ENCODE data around the gene EPS15. TPM values are rescaled to one million over a fixed set of nuclear protein-coding genes. Genes with fewer than 3 reads are reported as not detected.

EPS15 gene
- total and polyA plus RNA-seq, 2 of the 8 experiments (the other 6 are each of a cell fraction or from before 2014, with no cell fraction given): 15.9 to 57.2 TPM

- TF ChIP-seq, protein P1, sequence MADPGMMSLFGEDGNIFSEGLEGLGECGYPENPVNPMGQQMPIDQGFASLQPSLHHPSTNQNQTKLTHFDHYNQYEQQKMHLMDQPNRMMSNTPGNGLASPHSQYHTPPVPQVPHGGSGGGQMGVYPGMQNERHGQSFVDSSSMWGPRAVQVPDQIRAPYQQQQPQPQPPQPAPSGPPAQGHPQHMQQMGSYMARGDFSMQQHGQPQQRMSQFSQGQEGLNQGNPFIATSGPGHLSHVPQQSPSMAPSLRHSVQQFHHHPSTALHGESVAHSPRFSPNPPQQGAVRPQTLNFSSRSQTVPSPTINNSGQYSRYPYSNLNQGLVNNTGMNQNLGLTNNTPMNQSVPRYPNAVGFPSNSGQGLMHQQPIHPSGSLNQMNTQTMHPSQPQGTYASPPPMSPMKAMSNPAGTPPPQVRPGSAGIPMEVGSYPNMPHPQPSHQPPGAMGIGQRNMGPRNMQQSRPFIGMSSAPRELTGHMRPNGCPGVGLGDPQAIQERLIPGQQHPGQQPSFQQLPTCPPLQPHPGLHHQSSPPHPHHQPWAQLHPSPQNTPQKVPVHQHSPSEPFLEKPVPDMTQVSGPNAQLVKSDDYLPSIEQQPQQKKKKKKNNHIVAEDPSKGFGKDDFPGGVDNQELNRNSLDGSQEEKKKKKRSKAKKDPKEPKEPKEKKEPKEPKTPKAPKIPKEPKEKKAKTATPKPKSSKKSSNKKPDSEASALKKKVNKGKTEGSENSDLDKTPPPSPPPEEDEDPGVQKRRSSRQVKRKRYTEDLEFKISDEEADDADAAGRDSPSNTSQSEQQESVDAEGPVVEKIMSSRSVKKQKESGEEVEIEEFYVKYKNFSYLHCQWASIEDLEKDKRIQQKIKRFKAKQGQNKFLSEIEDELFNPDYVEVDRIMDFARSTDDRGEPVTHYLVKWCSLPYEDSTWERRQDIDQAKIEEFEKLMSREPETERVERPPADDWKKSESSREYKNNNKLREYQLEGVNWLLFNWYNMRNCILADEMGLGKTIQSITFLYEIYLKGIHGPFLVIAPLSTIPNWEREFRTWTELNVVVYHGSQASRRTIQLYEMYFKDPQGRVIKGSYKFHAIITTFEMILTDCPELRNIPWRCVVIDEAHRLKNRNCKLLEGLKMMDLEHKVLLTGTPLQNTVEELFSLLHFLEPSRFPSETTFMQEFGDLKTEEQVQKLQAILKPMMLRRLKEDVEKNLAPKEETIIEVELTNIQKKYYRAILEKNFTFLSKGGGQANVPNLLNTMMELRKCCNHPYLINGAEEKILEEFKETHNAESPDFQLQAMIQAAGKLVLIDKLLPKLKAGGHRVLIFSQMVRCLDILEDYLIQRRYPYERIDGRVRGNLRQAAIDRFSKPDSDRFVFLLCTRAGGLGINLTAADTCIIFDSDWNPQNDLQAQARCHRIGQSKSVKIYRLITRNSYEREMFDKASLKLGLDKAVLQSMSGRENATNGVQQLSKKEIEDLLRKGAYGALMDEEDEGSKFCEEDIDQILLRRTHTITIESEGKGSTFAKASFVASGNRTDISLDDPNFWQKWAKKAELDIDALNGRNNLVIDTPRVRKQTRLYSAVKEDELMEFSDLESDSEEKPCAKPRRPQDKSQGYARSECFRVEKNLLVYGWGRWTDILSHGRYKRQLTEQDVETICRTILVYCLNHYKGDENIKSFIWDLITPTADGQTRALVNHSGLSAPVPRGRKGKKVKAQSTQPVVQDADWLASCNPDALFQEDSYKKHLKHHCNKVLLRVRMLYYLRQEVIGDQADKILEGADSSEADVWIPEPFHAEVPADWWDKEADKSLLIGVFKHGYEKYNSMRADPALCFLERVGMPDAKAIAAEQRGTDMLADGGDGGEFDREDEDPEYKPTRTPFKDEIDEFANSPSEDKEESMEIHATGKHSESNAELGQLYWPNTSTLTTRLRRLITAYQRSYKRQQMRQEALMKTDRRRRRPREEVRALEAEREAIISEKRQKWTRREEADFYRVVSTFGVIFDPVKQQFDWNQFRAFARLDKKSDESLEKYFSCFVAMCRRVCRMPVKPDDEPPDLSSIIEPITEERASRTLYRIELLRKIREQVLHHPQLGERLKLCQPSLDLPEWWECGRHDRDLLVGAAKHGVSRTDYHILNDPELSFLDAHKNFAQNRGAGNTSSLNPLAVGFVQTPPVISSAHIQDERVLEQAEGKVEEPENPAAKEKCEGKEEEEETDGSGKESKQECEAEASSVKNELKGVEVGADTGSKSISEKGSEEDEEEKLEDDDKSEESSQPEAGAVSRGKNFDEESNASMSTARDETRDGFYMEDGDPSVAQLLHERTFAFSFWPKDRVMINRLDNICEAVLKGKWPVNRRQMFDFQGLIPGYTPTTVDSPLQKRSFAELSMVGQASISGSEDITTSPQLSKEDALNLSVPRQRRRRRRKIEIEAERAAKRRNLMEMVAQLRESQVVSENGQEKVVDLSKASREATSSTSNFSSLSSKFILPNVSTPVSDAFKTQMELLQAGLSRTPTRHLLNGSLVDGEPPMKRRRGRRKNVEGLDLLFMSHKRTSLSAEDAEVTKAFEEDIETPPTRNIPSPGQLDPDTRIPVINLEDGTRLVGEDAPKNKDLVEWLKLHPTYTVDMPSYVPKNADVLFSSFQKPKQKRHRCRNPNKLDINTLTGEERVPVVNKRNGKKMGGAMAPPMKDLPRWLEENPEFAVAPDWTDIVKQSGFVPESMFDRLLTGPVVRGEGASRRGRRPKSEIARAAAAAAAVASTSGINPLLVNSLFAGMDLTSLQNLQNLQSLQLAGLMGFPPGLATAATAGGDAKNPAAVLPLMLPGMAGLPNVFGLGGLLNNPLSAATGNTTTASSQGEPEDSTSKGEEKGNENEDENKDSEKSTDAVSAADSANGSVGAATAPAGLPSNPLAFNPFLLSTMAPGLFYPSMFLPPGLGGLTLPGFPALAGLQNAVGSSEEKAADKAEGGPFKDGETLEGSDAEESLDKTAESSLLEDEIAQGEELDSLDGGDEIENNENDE (IDR thresholded peaks at IDR 0.05; ENCODE audit: insufficient replicate concordance, low read length): no peak
- no peak for TF ChIP-seq KDM5A (IDR thresholded peaks at IDR 0.05; ENCODE audit: low read length)
- TF ChIP-seq BACH1 (IDR thresholded peaks at IDR 0.05; ENCODE audit: low read length): no peak
- TF ChIP-seq EGR1 (IDR thresholded peaks at IDR 0.05; ENCODE audit: borderline replicate concordance, low read depth, low read length): no peak
- no peak for TF ChIP-seq NRF1 (IDR thresholded peaks at IDR 0.05; ENCODE audit: low read depth, low read length)
- no peak for TF ChIP-seq TAF1 (IDR thresholded peaks at IDR 0.05; ENCODE audit: low read depth, low read length)
- no peak for TF ChIP-seq FOSL1 (IDR thresholded peaks at IDR 0.05; ENCODE audit: insufficient read depth, low read depth, low read length)
- TF ChIP-seq SUZ12 (IDR thresholded peaks at IDR 0.05; ENCODE audit: low read length): no peak
- TF ChIP-seq PHF8 (conservative IDR thresholded peaks at IDR 0.05; ENCODE audit: low read depth, low read length): no peak
- TF ChIP-seq BCL11A (IDR thresholded peaks at IDR 0.05; ENCODE audit: low read depth in 2 of 2, low read length in 2 of 2): no peak
- TF ChIP-seq TCF12 (IDR thresholded peaks at IDR 0.05; ENCODE audit: low read depth, low read length): no peak
These were observed 194.6 kb downstream of the EPS15 start (continued) for GRCh38 chr1:51324251-51325010.

Measured in H1 (cell line).